Activated naive CD4-positive, alpha-beta T cell treated with anti-CD3 and anti-CD28 coated beads, Interleukin-2, amount 10 ng/mL, durations not matched to agents 5 hours and 36 hours (primary cell): ENCODE measurements around the gene DYNLL1. TPM values are rescaled to one million over a fixed set of nuclear protein-coding genes. Genes with fewer than 3 reads are reported as not detected.

ENCODE experiments used
- total RNA-seq, 2 experiments: library from RNA; stranded (reverse); gene quantifications; one replicate each; pipeline ENCODE4 v1.2.3, GENCODE V29; 2021

DYNLL1 gene
- total RNA-seq, result 100 to 1,000 TPM; 230 to 234 TPM

DNA sequence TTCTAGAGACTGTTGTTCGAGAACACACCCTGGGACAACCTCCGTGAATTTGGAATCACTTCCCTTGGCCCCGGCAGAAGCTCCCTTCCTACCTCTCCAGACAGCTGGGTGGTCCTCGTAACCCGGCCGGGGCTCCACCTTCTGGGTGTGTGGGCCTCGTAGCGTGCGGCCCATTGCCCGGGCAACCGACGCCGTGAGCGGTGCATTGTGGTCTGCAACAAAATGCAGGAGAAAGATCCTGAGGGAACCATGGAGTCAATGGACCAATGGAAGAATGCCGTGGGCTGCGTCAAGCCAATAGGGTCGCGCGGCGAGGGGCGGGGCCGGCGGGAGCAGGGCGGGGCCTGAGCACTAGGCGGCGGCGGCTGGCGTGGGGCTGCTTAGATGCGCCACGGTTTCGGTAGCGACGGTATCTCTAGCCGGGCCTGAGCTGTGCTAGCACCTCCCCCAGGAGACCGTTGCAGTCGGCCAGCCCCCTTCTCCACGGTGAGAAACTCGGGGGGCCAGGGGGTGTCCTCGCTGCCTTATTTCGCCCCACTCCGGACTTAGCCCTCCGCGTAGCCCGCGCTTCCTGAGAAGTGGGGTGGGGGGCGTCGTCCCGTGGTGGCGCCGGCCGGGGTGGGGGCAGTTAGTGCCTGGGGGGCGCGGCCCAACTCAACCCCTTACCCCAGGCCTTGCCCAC is at the start of gene DYNLL1:
Gene DYNLL1, plus strand, starts transcription at position 383 of the 682 bp plus-strand sequence. CDS start 309 bp downstream, outside the sequence.

DNA sequence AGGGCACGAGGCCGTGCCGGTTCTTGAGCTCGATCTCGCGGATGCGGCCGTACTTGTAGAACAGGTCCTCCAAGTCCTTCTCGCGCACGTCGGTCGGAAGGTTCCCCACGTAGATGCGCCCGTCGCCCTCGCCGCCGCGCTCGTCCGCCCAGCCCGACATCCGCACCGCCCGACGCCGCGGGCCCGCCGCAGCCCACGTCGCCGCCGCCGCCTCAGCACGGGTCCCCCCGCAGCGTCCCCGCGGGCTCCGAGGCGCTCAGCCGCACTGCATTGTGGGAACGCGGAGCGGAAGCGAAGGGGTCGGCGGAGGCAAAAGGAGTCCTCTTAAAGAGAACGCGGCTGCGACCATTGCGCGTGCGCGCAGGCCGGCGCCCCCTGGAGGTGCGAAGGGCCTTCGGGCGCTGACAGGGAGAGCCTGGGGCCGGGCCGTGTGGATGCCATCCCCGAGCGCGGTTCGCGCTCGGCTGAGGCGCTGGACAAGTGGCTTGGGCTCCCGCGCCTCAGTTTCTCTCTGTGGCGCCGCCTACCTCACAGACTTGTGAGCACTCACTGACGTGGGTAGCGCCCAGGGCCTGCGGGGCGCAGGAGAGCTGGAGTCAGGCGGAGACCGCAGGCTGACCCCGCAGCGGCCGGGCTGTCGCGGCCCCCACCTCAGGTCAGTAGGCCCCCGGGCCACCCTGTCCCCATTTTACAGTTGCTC is 26.3 kb upstream of the DYNLL1 start, which contains the start of gene SRSF9:
Gene SRSF9, minus strand, starts transcription at position 299 of the 700 bp plus-strand sequence. Its CDS starts 139 bp downstream, at position 160.

DNA sequence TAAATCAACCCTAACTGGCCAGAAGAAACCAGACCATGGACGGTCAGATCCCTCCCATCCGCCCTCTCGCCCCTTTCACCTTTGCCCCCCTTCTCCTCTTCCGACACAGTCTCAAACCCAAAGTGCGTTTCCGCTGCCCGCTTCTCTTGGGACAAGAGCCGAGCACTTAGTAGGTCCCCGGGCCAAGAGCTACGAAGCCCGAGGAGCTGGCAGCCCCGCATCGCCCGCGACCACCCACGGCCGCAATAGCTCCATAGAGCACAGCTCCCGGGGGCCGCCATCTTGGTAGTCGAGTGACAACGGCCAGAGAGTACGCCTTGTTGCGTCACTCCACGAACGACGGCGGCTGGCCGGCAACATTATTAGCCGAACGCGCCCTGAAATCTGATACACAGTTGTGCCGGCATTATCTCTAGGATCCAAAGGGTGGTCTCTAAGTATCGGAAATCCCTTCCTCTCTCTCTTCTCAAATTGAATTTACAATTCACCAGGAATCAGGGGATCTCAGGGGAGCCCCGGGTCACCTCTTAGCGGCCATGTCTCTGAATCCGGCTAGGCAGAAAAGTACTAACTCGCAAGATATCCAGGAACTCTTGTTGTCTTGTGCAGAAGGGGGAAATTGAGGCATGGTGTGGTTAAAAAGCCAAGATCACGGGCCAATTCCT is 33.1 kb downstream of the DYNLL1 start, which contains the start of gene COQ5:
Gene COQ5, minus strand, starts transcription at position 298 of the 665 bp plus-strand sequence. Its CDS starts 17 bp downstream, at position 281.

DNA sequence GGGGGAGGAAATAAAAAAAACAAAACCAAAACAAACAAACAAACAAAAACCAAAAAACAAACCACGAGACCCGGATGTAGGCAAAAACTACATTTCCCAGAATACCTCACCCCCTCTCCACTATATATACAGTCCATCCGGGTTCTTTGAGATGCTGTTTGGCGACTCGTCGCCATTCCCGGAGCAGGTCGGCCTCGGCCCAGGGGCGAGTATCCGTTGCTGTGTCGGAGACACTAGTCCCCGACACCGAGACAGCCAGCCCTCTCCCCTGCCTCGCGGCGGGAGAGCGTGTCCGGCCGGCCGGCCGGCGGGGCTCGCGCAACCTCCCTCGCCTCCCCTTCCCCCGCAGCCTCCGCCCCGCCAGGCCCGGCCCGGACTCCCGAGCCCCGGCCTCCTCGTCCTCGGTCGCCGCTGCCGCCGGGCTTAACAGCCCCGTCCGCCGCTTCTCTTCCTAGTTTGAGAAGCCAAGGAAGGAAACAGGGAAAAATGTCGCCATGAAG is 38.3 kb downstream of the DYNLL1 start, which contains the start of gene RNF10:
Gene RNF10, plus strand, starts transcription at position 154 of the 500 bp plus-strand sequence. CDS start 456 bp downstream, outside the sequence.

Other genes starting within 250 kb of the DYNLL1 start
- gene PXN, start 230.4 kb upstream of the DYNLL1 start, total RNA-seq, result 100 to 1,000 TPM; 213 to 220 TPM
- 1,000 to 10,000 TPM; 4,740 to 5,284 TPM for gene RNU4-2, start 204.2 kb upstream of the DYNLL1 start, total RNA-seq
- 1,000 to 10,000 TPM; 1,844 to 2,200 TPM for gene RNU4-1, start 202.9 kb upstream of the DYNLL1 start, total RNA-seq
- gene SIRT4, start 193.8 kb upstream of the DYNLL1 start, total RNA-seq, result 1 to 10 TPM; 1.5 to 1.6 TPM
- gene PLA2G1B, start 168.3 kb upstream of the DYNLL1 start, total RNA-seq, result not detected
- not detected for gene MSI1, start 126.9 kb upstream of the DYNLL1 start, total RNA-seq
- gene COX6A1, start 58.0 kb upstream of the DYNLL1 start, total RNA-seq, result 100 to 1,000 TPM; 251 to 266 TPM
- 10 to 100 TPM; 24.4 to 27.2 TPM for gene TRIAP1, start 49.7 kb upstream of the DYNLL1 start, total RNA-seq
- 10 to 100 TPM; 27.0 to 31.4 TPM for gene GATC, start 49.7 kb upstream of the DYNLL1 start, total RNA-seq
- gene SRSF9, start 26.4 kb upstream of the DYNLL1 start, total RNA-seq, result 100 to 1,000 TPM; 152 to 155 TPM
- gene COQ5, start 33.0 kb downstream of the DYNLL1 start, total RNA-seq, result 10 to 100 TPM; 27.6 to 27.8 TPM
- gene RNF10, start 38.2 kb downstream of the DYNLL1 start, total RNA-seq, result 100 to 1,000 TPM; 189 to 193 TPM
- gene POP5, start 85.3 kb downstream of the DYNLL1 start, total RNA-seq, result 10 to 100 TPM; 53.5 to 55.4 TPM
- under 1 TPM; 0.68 to 0.79 TPM for gene CABP1, start 144.5 kb downstream of the DYNLL1 start, total RNA-seq
- gene MLEC, start 191.0 kb downstream of the DYNLL1 start, total RNA-seq, result 10 to 100 TPM; 70.2 to 70.6 TPM
- 10 to 100 TPM; 21.1 to 22.0 TPM for gene UNC119B, start 214.3 kb downstream of the DYNLL1 start, total RNA-seq
- 10 to 100 TPM; 14.8 to 16.6 TPM for gene ACADS, start 229.7 kb downstream of the DYNLL1 start, total RNA-seq